Endothelial cell of umbilical vein (primary cell): ENCODE results near the gene BHLHA15. TPM values are rescaled to one million over a fixed set of nuclear protein-coding genes. Genes with fewer than 3 reads are reported as not detected.

Source experiments
- BruUV-seq: library from RNA; stranded (reverse); fragments of 400-500 nt; replicated peaks from 2 replicates; lab custom pipeline; 2021; lab: Mats Ljungman, UMichigan
- CTCF ChIA-PET: fragments of 300-600, 350-600 bp; sonication (Branson Sonifier 250); formaldehyde crosslinking; loops from one replicate; lab custom pipeline; 2021; ENCODE audit warnings: antibody characterized with exemption, inconsistent platforms; lab: Charles Lee
- POLR2A ChIA-PET: fragments of 300-600, 350-600 bp; sonication (Branson Sonifier 250); formaldehyde crosslinking; loops from one replicate; lab custom pipeline; 2021; ENCODE audit warnings: antibody characterized with exemption, inconsistent platforms; lab: Charles Lee
- DNase-seq: peaks from one replicate; pipeline ENCODE4 v3.0.0-alpha.2; 2011; ENCODE audit warnings: low read depth, low spot score
- FAIRE-seq: peaks from 2 replicates; lab custom pipeline; 2011; peaks lifted over from hg19 to GRCh38; lab: Jason Lieb, UNC
- H2AFZ ChIP-seq: 2 replicates; pipeline ENCODE4 v1.6.0; 2012; ENCODE audit warnings: low read depth, low read length, control low read depth, inconsistent platforms
- H3K27ac ChIP-seq: 2 replicates; pipeline ENCODE4 v1.5.1; 2011; ENCODE audit warnings: low read depth, mild to moderate bottlenecking, control low read depth, low read length, moderate library complexity; ENCODE audit not compliant: insufficient read depth
- H3K27me3 ChIP-seq, 2 experiments: 2 replicates each; pipeline versions ENCODE4 v1.6.0 to v1.6.1; 2011; ENCODE audit warnings: low read length in 2 of 2, mixed read lengths in 1 of 2; ENCODE audit not compliant: control insufficient read depth in 2 of 2, insufficient read depth in 2 of 2
- H3K36me3 ChIP-seq, 2 experiments: 2 replicates in 1 of 2; 3 replicates in 1 of 2; pipeline ENCODE4 v1.5.1; 2011; ENCODE audit warnings: low read length in 2 of 2, mild to moderate bottlenecking in 1 of 2, moderate library complexity in 1 of 2; ENCODE audit not compliant: control insufficient read depth in 2 of 2, insufficient read depth in 2 of 2; ENCODE audit errors: extremely low read depth in 1 of 2
- H3K4me1 ChIP-seq: 3 replicates; pipeline ENCODE4 v1.5.1; 2011; ENCODE audit warnings: mild to moderate bottlenecking, low read length; ENCODE audit not compliant: control insufficient read depth, insufficient read depth; ENCODE audit errors: extremely low read depth
- H3K4me2 ChIP-seq: 2 replicates; pipeline ENCODE4 v1.6.1; 2011; ENCODE audit warnings: low read length, control low read depth, mixed read lengths; ENCODE audit not compliant: insufficient read depth
- H3K4me3 ChIP-seq, 3 experiments: fragments of 200-600 bp in 1 of 3; sonication (generic), shearing (Covaris generic) in 1 of 3; replicated peaks in 1 of 3; 2 replicates each; pipeline ENCODE4 v1.5.1; 2011 to 2016; ENCODE audit warnings: control low read depth in 3 of 3, low read length in 3 of 3, mild to moderate bottlenecking in 2 of 3, inconsistent platforms in 1 of 3, low read depth in 1 of 3, moderate library complexity in 1 of 3; ENCODE audit not compliant: insufficient read depth in 1 of 3
- H3K79me2 ChIP-seq: 2 replicates; pipeline ENCODE4 v1.6.0; 2012; ENCODE audit warnings: low read length, inconsistent platforms; ENCODE audit not compliant: control insufficient read depth, insufficient read depth
- H3K9ac ChIP-seq: replicated peaks from 2 replicates; pipeline ENCODE3; 2011; ENCODE audit warnings: low read length, control low read depth; ENCODE audit not compliant: insufficient read depth; ENCODE audit errors: extremely low read depth
- H3K9me1 ChIP-seq: replicated peaks from 3 replicates; pipeline ENCODE4 v1.6.0; 2011; ENCODE audit warnings: mild to moderate bottlenecking, low read length; ENCODE audit not compliant: control insufficient read depth, insufficient read depth; ENCODE audit errors: extremely low read depth
- H3K9me3 ChIP-seq: replicated peaks from 2 replicates; pipeline ENCODE4 v1.5.1; 2012; ENCODE audit warnings: low read length, inconsistent platforms; ENCODE audit not compliant: control insufficient read depth, insufficient read depth
- H4K20me1 ChIP-seq: replicated peaks from 2 replicates; pipeline ENCODE3; 2011; ENCODE audit warnings: mild to moderate bottlenecking, low read length; ENCODE audit not compliant: control insufficient read depth, insufficient read depth; ENCODE audit errors: extremely low read depth
- CTCF ChIP-seq, 2 donors: IDR thresholded peaks; 1 replicate in 1 of 2; 2 replicates in 1 of 2; pipeline ENCODE4 v1.5.1; 2011; ENCODE audit warnings: low read length in 2 of 2, mild to moderate bottlenecking in 2 of 2, moderate library complexity in 2 of 2, control low read depth in 1 of 2, inconsistent platforms in 1 of 2, low read depth in 1 of 2; ENCODE audit not compliant: insufficient read depth in 1 of 2; ENCODE audit errors: extremely low read depth in 1 of 2
- EZH2 ChIP-seq: IDR thresholded peaks from 2 replicates; pipeline ENCODE4 v1.6.1; 2012; ENCODE audit warnings: borderline replicate concordance, low read depth, mild to moderate bottlenecking, moderate library complexity, low read length, inconsistent platforms; ENCODE audit not compliant: severe bottlenecking
- FOS ChIP-seq: IDR thresholded peaks from 2 replicates; pipeline ENCODE4 v1.6.1; 2011; ENCODE audit warnings: mild to moderate bottlenecking, low read length, moderate library complexity, borderline replicate concordance; ENCODE audit not compliant: insufficient read depth
- GATA2 ChIP-seq: IDR thresholded peaks from 2 replicates; pipeline ENCODE4 v1.7.0; 2011; ENCODE audit warnings: low read depth, mild to moderate bottlenecking, moderate library complexity, mixed read lengths, low read length; ENCODE audit not compliant: insufficient read length, insufficient read depth
- JUN ChIP-seq: IDR thresholded peaks from 2 replicates; pipeline ENCODE4 v1.6.1; 2011; ENCODE audit warnings: borderline replicate concordance, low read depth; ENCODE audit not compliant: insufficient read length, insufficient read depth
- MAX ChIP-seq: IDR thresholded peaks from 2 replicates; pipeline ENCODE4 v1.6.1; 2011; ENCODE audit not compliant: insufficient read depth, insufficient read length
- MYC ChIP-seq: IDR thresholded peaks from one replicate; pipeline ENCODE4 v1.6.1; 2011; ENCODE audit warnings: mild to moderate bottlenecking, low read depth, low read length
- POLR2AphosphoS5 ChIP-seq: IDR thresholded peaks from 2 replicates; pipeline ENCODE4 v1.6.1; 2012; ENCODE audit warnings: low read depth, mild to moderate bottlenecking, control low read depth, low read length, moderate library complexity; ENCODE audit not compliant: insufficient read depth
- dilution Hi-C: fragments of 300-500 bp; cut with MboI; formaldehyde crosslinking; loops from one replicate; pipeline ENCODE4 v1.15.0; 2019; ENCODE audit warnings: low sequenced_read_pairs; ENCODE audit not compliant: extremely low pct_ligation_motif_present
- intact Hi-C: fragments of 100-400 bp; cut with micrococcal nuclease; formaldehyde crosslinking; loops from one replicate; pipeline ENCODE4 v1.10.0; 2022
- polyA plus RNA-seq, 4 experiments: library from polyadenylated mRNA; depleted of rRNA in 3 of 4; stranded (reverse) in 3 of 4; unstranded in 1 of 4; fragments of >200 nt; gene quantifications; 2 replicates each; pipeline versions ENCODE4 v1.2.1 to v1.2.3, GENCODE V29; 2011 to 2012; ENCODE audit warnings: missing spikeins in 1 of 4
- total RNA-seq: library from RNA; stranded (reverse); gene quantifications from 2 replicates; pipeline ENCODE4 v1.2.3, GENCODE V29; 2021

BHLHA15 gene
- total and polyA plus RNA-seq, 2 donors (not counting 3 experiments of a cell fraction or from before 2014, with no cell fraction given), result 0.81 to 1.2 TPM

- no peaks in the 10 kb centered on the region for H3K4me1 ChIP-seq
- no peak overlapping the region for H3K4me2 ChIP-seq
- ChIA-PET POLR2A (no interaction called here), CTCF (no interaction called here)
- peaks cover 0 to 23% of the 10 kb centered on the region in 2 experiments for H3K36me3 ChIP-seq
- DNase-seq, result no peak
- H2AFZ ChIP-seq, result no peak overlapping the region
- no peak overlapping the region for H3K9ac ChIP-seq
- no peaks in the 10 kb centered on the region for H3K9me3 ChIP-seq
- H3K27ac ChIP-seq, result no peak overlapping the region
- H3K27me3 ChIP-seq, result no peaks in the 10 kb centered on the region
- no TSS peak for BruUV-seq
- intact Hi-C loops (no loop called here), dilution Hi-C loops (no loop called here)
- H3K4me3 ChIP-seq, result no peak overlapping the region
- no peaks in the 10 kb centered on the region for H3K79me2 ChIP-seq
- no peaks in the 10 kb centered on the region for H3K9me1 ChIP-seq
- FAIRE-seq, result no peak
- H4K20me1 ChIP-seq, result no peaks in the 10 kb centered on the region
- TF ChIP-seq POLR2AphosphoS5 (no peak), FOS (no peak), MAX (no peak), JUN (no peak), GATA2 (no peak), CTCF (IDR thresholded peaks at IDR 0.05; ENCODE audit: extremely low read depth in 1 of 2, insufficient read depth in 1 of 2, low read depth in 1 of 2, low read length in 2 of 2) (no peak), MYC (no peak), EZH2 (no peak)
Observed at GRCh38 chr7:98223351-98223897, 12.2 kb downstream of the BHLHA15 start.
